Measurements from ENCODE around the gene RHBDL1. TPM values are rescaled to one million over a fixed set of nuclear protein-coding genes. Genes with fewer than 3 reads are reported as not detected.

Gene RHBDL1
- total and polyA plus RNA-seq, 2 experiments from 2014 or later: 8.4 to 10.1 TPM

DNA sequence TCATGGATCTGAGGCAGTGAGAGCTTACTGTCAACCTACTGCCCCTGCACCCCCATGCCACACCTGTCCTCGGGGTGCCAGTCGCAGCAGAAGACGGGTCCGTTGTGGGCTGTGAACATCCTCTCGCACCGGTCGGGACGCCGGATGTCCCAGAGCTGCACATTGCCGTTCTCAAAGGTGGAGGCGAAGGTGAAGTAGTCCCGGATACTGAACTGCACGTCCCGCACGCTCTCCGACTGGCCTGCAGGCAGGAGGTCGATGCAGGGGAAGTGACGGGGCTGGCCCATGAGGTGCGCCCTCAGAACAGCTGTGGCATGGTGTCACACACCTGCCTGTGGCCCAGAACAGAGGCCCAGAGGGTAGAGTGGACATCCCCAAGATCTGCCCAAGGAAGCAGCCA lies 12.0 kb downstream of the RHBDL1 start:
- H3K4me1 ChIP-seq (ENCODE audit: insufficient read depth): peaks cover 5% of the 10 kb centered on the region; the same call in 1 of the 2 replicates
- H3K9me2 ChIP-seq (ENCODE audit: insufficient read depth): no peaks in the 10 kb centered on the region
- H3K36me3 ChIP-seq (ENCODE audit: insufficient read depth): no peaks in the 10 kb centered on the region; the same call in 1 of the 2 replicates
- H4K20me1 ChIP-seq (replicated peaks; ENCODE audit: insufficient read depth): 0 out of 2 replicates have a peak, but pooled peaks cover 1% of the 10 kb centered on the region
- no peak overlapping the region for H2AFZ ChIP-seq
- Mint-ChIP-seq H3K36me3 (ENCODE audit: low read depth) (peaks cover 18% of the 10 kb centered on the region), H3K27ac (no peak overlapping the region), H3K4me3 (no peak overlapping the region), H3K27me3 (ENCODE audit: insufficient read depth, low read depth, poor library complexity) (peaks cover 20% of the 10 kb centered on the region), H3K4me1 (peaks cover 2% of the 10 kb centered on the region; the same call in 2 of the 3 replicates), H3K9me3 (no peaks in the 10 kb centered on the region; the same call in 1 of the 3 replicates)
- H3K79me2 ChIP-seq (replicated peaks; ENCODE audit: insufficient read depth): no peaks in the 10 kb centered on the region; the same call in 1 of the 2 replicates
- H3K27me3 ChIP-seq (ENCODE audit: insufficient read depth): peaks cover 19% of the 10 kb centered on the region
- TF ChIP-seq ZNF462 (CRISPR knock-in tag; IDR thresholded peaks at IDR 0.05): no peak
- TF ChIP-seq ZNF331 (CRISPR knock-in tag; IDR thresholded peaks at IDR 0.05; ENCODE audit: low read depth): no peak
- no peak for TF ChIP-seq JUNB (IDR thresholded peaks at IDR 0.05; ENCODE audit: unreplicated experiment)
- TF ChIP-seq, protein P1, sequence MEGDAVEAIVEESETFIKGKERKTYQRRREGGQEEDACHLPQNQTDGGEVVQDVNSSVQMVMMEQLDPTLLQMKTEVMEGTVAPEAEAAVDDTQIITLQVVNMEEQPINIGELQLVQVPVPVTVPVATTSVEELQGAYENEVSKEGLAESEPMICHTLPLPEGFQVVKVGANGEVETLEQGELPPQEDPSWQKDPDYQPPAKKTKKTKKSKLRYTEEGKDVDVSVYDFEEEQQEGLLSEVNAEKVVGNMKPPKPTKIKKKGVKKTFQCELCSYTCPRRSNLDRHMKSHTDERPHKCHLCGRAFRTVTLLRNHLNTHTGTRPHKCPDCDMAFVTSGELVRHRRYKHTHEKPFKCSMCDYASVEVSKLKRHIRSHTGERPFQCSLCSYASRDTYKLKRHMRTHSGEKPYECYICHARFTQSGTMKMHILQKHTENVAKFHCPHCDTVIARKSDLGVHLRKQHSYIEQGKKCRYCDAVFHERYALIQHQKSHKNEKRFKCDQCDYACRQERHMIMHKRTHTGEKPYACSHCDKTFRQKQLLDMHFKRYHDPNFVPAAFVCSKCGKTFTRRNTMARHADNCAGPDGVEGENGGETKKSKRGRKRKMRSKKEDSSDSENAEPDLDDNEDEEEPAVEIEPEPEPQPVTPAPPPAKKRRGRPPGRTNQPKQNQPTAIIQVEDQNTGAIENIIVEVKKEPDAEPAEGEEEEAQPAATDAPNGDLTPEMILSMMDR (conservative IDR thresholded peaks at IDR 0.05; ENCODE audit: low read depth in 2 of 2): no peak
- TF ChIP-seq CREB1 (CRISPR knock-in tag; IDR thresholded peaks at IDR 0.05; ENCODE audit: low read depth): no peak
- no peak for TF ChIP-seq REST (IDR thresholded peaks at IDR 0.05; ENCODE audit: unreplicated experiment)
- DNase-seq (ENCODE audit: low spot score) (no peak), ATAC-seq (no peak)
- no peak overlapping the region for H3K27ac ChIP-seq (ENCODE audit: low read depth)
- H3K4me2 ChIP-seq: no peak overlapping the region
- H3F3A ChIP-seq (replicated peaks; ENCODE audit: low read depth): peaks cover 10% of the 10 kb centered on the region; the same call in 1 of the 2 replicates
- no peak overlapping the region for H3K4me3 ChIP-seq
